ENCODE measurements around the gene TNFAIP2.

Gene TNFAIP2

GRCh38 chr14:103139132-103140025, 16.1 kb downstream of the TNFAIP2 start:
- no peak for TF ChIP-seq CTCF (IDR thresholded peaks at IDR 0.05; ENCODE audit: control insufficient read depth, extremely low read depth, insufficient read depth)
- no peak overlapping the region for H3K4me3 ChIP-seq (ENCODE audit: low read depth, low read length)
- DNase-seq (ENCODE audit: low read depth): no peak

GRCh38 chr14:103140316-103141109, 17.3 kb downstream of the TNFAIP2 start:
- H3K4me3 ChIP-seq (ENCODE audit: low read depth, low read length): no peak overlapping the region

GRCh38 chr14:103141117-103141796, 18.0 kb downstream of the TNFAIP2 start:
- no peak for DNase-seq (ENCODE audit: low read depth)
- TF ChIP-seq CTCF (IDR thresholded peaks at IDR 0.05; ENCODE audit: control insufficient read depth, extremely low read depth, insufficient read depth): peak; percentile 55
- H3K4me3 ChIP-seq (ENCODE audit: low read depth, low read length): no peak overlapping the region

More at GRCh38 chr14:103140316-103141109, 17.3 kb downstream of the TNFAIP2 start:
- TF ChIP-seq CTCF (IDR thresholded peaks at IDR 0.05; ENCODE audit: control insufficient read depth, extremely low read depth, insufficient read depth): no peak
- no peak for DNase-seq (ENCODE audit: low read depth)

GRCh38 chr14:103142026-103142425, 18.8 kb downstream of the TNFAIP2 start:
- no peak for TF ChIP-seq CTCF (IDR thresholded peaks at IDR 0.05; ENCODE audit: control insufficient read depth, extremely low read depth, insufficient read depth)
- H3K4me3 ChIP-seq (ENCODE audit: low read depth, low read length): no peak overlapping the region
- DNase-seq (ENCODE audit: low read depth): no peak

- H3K4me3 ChIP-seq (ENCODE audit: low read depth, low read length): no peak overlapping the region
- TF ChIP-seq CTCF (IDR thresholded peaks at IDR 0.05; ENCODE audit: control insufficient read depth, extremely low read depth, insufficient read depth): no peak
- DNase-seq (ENCODE audit: low read depth): no peak
These were observed 19.6 kb downstream of the TNFAIP2 start for GRCh38 chr14:103142721-103143302.

GRCh38 chr14:103143506-103143905, 20.2 kb downstream of the TNFAIP2 start:
- no peak for TF ChIP-seq CTCF (IDR thresholded peaks at IDR 0.05; ENCODE audit: control insufficient read depth, extremely low read depth, insufficient read depth)
- no peak for DNase-seq (ENCODE audit: low read depth)
- H3K4me3 ChIP-seq (ENCODE audit: low read depth, low read length): no peak overlapping the region
